IMR-90 (cell line): ENCODE data around the gene EPB41L1. TPM values are rescaled to one million over a fixed set of nuclear protein-coding genes. Genes with fewer than 3 reads are reported as not detected.

ENCODE experiments used
- ATAC-seq: fragments of 200-7000 bp; cut with Tn5 transposase; 2 replicates; pipeline ENCODE4 v1.9.1; 2020; ENCODE audit warnings: low read depth, mild to moderate bottlenecking, moderate library complexity
- BruUV-seq: library from RNA; stranded (reverse); fragments of 400-500 nt; replicated peaks from 2 replicates; lab custom pipeline; 2021; lab: Mats Ljungman, UMichigan
- CTCF ChIA-PET: fragments of 300-600 bp; formaldehyde crosslinking; extraction: SDS; loops from one replicate; lab custom pipeline; 2021; ENCODE audit warnings: antibody characterized with exemption; lab: Yijun Ruan, JAX
- POLR2A ChIA-PET: fragments of 300-600 bp; sonication (Branson Sonifier 250); formaldehyde crosslinking; loops from one replicate; lab custom pipeline; 2022; ENCODE audit warnings: antibody characterized with exemption; ENCODE audit not compliant: unreplicated experiment; lab: Charles Lee
- DNase-seq: peaks from one replicate; pipeline ENCODE4 v3.0.0; 2013
- H2AFZ ChIP-seq: replicated peaks from 2 replicates; pipeline ENCODE3; 2013; ENCODE audit warnings: low read length, mild to moderate bottlenecking; ENCODE audit not compliant: poor library complexity
- H2AK5ac ChIP-seq: 2 replicates; pipeline ENCODE4 v1.6.1; 2013; ENCODE audit warnings: low read depth, low read length, inconsistent platforms
- H2AK9ac ChIP-seq: replicated peaks from 2 replicates; pipeline ENCODE3; 2013; ENCODE audit warnings: mild to moderate bottlenecking, low read depth, low read length, moderate library complexity; ENCODE audit not compliant: poor library complexity
- H2BK120ac ChIP-seq: 2 replicates; pipeline ENCODE4 v1.6.1; 2013; ENCODE audit warnings: low read depth, low read length, inconsistent platforms
- H2BK15ac ChIP-seq: 3 replicates; pipeline ENCODE4 v1.6.1; 2013; ENCODE audit warnings: low read depth, low read length, inconsistent platforms
- H2BK20ac ChIP-seq: 2 replicates; pipeline ENCODE4 v1.6.1; 2013; ENCODE audit warnings: low read depth, mild to moderate bottlenecking, inconsistent platforms, low read length, moderate library complexity
- H2BK5ac ChIP-seq: 2 replicates; pipeline ENCODE4 v1.6.1; 2013; ENCODE audit warnings: mild to moderate bottlenecking, low read depth, low read length, inconsistent platforms; ENCODE audit not compliant: poor library complexity, severe bottlenecking
- H3K14ac ChIP-seq: replicated peaks from 2 replicates; pipeline ENCODE4 v1.6.1; 2013; ENCODE audit warnings: low read depth, low read length, inconsistent platforms
- H3K18ac ChIP-seq: 2 replicates; pipeline ENCODE4 v1.6.1; 2013; ENCODE audit warnings: low read depth, low read length, control low read depth
- H3K23ac ChIP-seq: 2 replicates; pipeline ENCODE4 v1.6.1; 2013; ENCODE audit warnings: low read depth, low read length, inconsistent platforms
- H3K27ac ChIP-seq: 2 replicates; pipeline ENCODE4 v1.5.1; 2013; ENCODE audit warnings: mild to moderate bottlenecking, control low read depth, low read length; ENCODE audit not compliant: insufficient read depth
- H3K27me3 ChIP-seq: 2 replicates; pipeline ENCODE4 v1.6.1; 2013; ENCODE audit warnings: low read length; ENCODE audit not compliant: control insufficient read depth, insufficient read depth
- H3K36me3 ChIP-seq: 2 replicates; pipeline ENCODE4 v1.6.1; 2013; ENCODE audit warnings: low read length, mixed read lengths; ENCODE audit not compliant: control insufficient read depth, insufficient read depth
- H3K4ac ChIP-seq: 2 replicates; pipeline ENCODE4 v1.6.1; 2013; ENCODE audit warnings: low read depth, low read length, inconsistent platforms
- H3K4me1 ChIP-seq: 2 replicates; pipeline ENCODE4 v1.6.1; 2013; ENCODE audit warnings: low read length, mixed read lengths; ENCODE audit not compliant: control insufficient read depth, insufficient read depth
- H3K4me2 ChIP-seq: 2 replicates; pipeline ENCODE4 v1.6.1; 2013; ENCODE audit warnings: low read depth, mild to moderate bottlenecking, control low read depth, low read length, moderate library complexity
- H3K4me3 ChIP-seq: 2 replicates; pipeline ENCODE4 v1.5.1; 2013; ENCODE audit warnings: low read depth, mild to moderate bottlenecking, control low read depth, low read length, moderate library complexity; ENCODE audit not compliant: insufficient read depth
- H3K56ac ChIP-seq: 2 replicates; pipeline ENCODE4 v1.6.1; 2013; ENCODE audit warnings: low read length, inconsistent platforms; ENCODE audit not compliant: insufficient read depth; ENCODE audit errors: extremely low read depth
- H3K79me1 ChIP-seq, 2 experiments: 2 replicates each; pipeline ENCODE4 v1.6.1; 2013; ENCODE audit warnings: low read length in 2 of 2, inconsistent platforms in 1 of 2, low read depth in 1 of 2
- H3K9ac ChIP-seq: 2 replicates; pipeline ENCODE4 v1.6.1; 2013; ENCODE audit warnings: low read depth, low read length, control low read depth
- H3K9me1 ChIP-seq: 2 replicates; pipeline ENCODE4 v1.6.1; 2013; ENCODE audit warnings: low read length, inconsistent platforms; ENCODE audit not compliant: insufficient read depth
- H3K9me3 ChIP-seq: 2 replicates; pipeline ENCODE4 v1.6.1; 2013; ENCODE audit warnings: low read length; ENCODE audit not compliant: control insufficient read depth, insufficient read depth
- H4K20me1 ChIP-seq: 2 replicates; pipeline ENCODE4 v1.6.1; 2013; ENCODE audit warnings: low read length, inconsistent platforms; ENCODE audit not compliant: insufficient read depth
- H4K5ac ChIP-seq: 2 replicates; pipeline ENCODE4 v1.6.1; 2013; ENCODE audit warnings: mild to moderate bottlenecking, low read depth, low read length, control low read depth
- H4K8ac ChIP-seq, 2 experiments: 2 replicates each; pipeline ENCODE4 v1.6.1; 2013; ENCODE audit warnings: low read depth in 2 of 2, low read length in 2 of 2, control low read depth in 1 of 2, inconsistent platforms in 1 of 2
- H4K91ac ChIP-seq: 2 replicates; pipeline ENCODE4 v1.6.1; 2013; ENCODE audit warnings: low read depth, low read length, inconsistent platforms; ENCODE audit not compliant: insufficient read depth
- BHLHE40 ChIP-seq: fragments of 150-350 bp; IDR thresholded peaks from 2 replicates; pipeline ENCODE4 v1.6.1; 2016; ENCODE audit warnings: mild to moderate bottlenecking, low read depth, low read length
- CEBPB ChIP-seq: IDR thresholded peaks from 2 replicates; pipeline ENCODE4 v1.6.1; 2012; ENCODE audit warnings: low read depth, low read length, improper control_type of control experiment
- CHD1 ChIP-seq: IDR thresholded peaks from 2 replicates; pipeline ENCODE4 v1.6.1; 2012; ENCODE audit warnings: low read depth, low read length, improper control_type of control experiment
- CTCF ChIP-seq: conservative IDR thresholded peaks from 2 replicates; pipeline ENCODE4 v1.5.1; 2012; ENCODE audit warnings: mild to moderate bottlenecking, low read depth, low read length, improper control_type of control experiment
- ELK1 ChIP-seq: fragments of 150-350 bp; IDR thresholded peaks from 2 replicates; pipeline ENCODE4 v1.6.1; 2016; ENCODE audit warnings: low read depth, mild to moderate bottlenecking, low read length, moderate library complexity, borderline replicate concordance
- FOS ChIP-seq: fragments of 150-350 bp; IDR thresholded peaks from 2 replicates; pipeline ENCODE4 v1.6.1; 2016; ENCODE audit warnings: low read depth, low read length
- MAFK ChIP-seq: IDR thresholded peaks from 2 replicates; pipeline ENCODE4 v1.6.1; 2012; ENCODE audit warnings: low read depth, low read length, improper control_type of control experiment
- MAZ ChIP-seq: IDR thresholded peaks from 2 replicates; pipeline ENCODE4 v1.6.1; 2012; ENCODE audit warnings: low read depth, mild to moderate bottlenecking, low read length, improper control_type of control experiment, moderate library complexity, borderline replicate concordance
- MXI1 ChIP-seq: IDR thresholded peaks from 2 replicates; pipeline ENCODE4 v1.6.1; 2012; ENCODE audit warnings: low read depth, mild to moderate bottlenecking, low read length, moderate library complexity, borderline replicate concordance
- NFE2L2 ChIP-seq: fragments of 150-350 bp; IDR thresholded peaks from 2 replicates; pipeline ENCODE4 v1.6.1; 2016; ENCODE audit warnings: low read depth, mild to moderate bottlenecking, low read length
- POLR2A ChIP-seq: IDR thresholded peaks from 2 replicates; pipeline ENCODE4 v1.6.1; 2012; ENCODE audit warnings: mild to moderate bottlenecking, low read depth, low read length
- RAD21 ChIP-seq: IDR thresholded peaks from 2 replicates; pipeline ENCODE4 v1.6.1; 2012; ENCODE audit warnings: low read length, improper control_type of control experiment
- RCOR1 ChIP-seq: IDR thresholded peaks from 2 replicates; pipeline ENCODE4 v1.6.1; 2012; ENCODE audit warnings: mild to moderate bottlenecking, low read length, improper control_type of control experiment; ENCODE audit not compliant: insufficient replicate concordance
- RFX5 ChIP-seq: IDR thresholded peaks from 2 replicates; pipeline ENCODE4 v1.8.0; 2012; ENCODE audit warnings: low read depth, mild to moderate bottlenecking, low read length, moderate library complexity
- SMC3 ChIP-seq: fragments of 150-350 bp; IDR thresholded peaks from 2 replicates; pipeline ENCODE4 v1.6.1; 2016; ENCODE audit warnings: low read depth, mild to moderate bottlenecking, antibody characterized with exemption, low read length, moderate library complexity
- USF2 ChIP-seq: fragments of 150-350 bp; IDR thresholded peaks from 2 replicates; pipeline ENCODE4 v1.6.1; 2017; ENCODE audit warnings: mild to moderate bottlenecking, antibody characterized with exemption, low read length, low read depth
- WGBS, 2 experiments: methylation state at CpG; one replicate each; pipeline versions ENCODE4 v1.1.5 to v1.1.7; 2013; ENCODE audit warnings: missing lambda C conversion rate in 2 of 2; ENCODE audit not compliant: insufficient read length in 1 of 2; ENCODE audit errors: extremely low coverage in 2 of 2; 5-methylcytosine and 5-hydroxymethylcytosine counted together
- dilution Hi-C: fragments of 300-500 bp; cut with HindIII; formaldehyde crosslinking; loops from one replicate; pipeline ENCODE4 v1.14.3; 2018; ENCODE audit warnings: low sequenced_read_pairs; ENCODE audit not compliant: unreplicated experiment
- in situ Hi-C: fragments of 300-500 bp; cut with MboI; formaldehyde crosslinking; loops from 3 replicates; pipeline ENCODE4 v1.14.3; 2019; ENCODE audit warnings: low sequenced_read_pairs, inconsistent platforms, mixed read lengths
- intact Hi-C: fragments of 100-400 bp; cut with micrococcal nuclease; formaldehyde crosslinking; loops from 2 replicates; pipeline ENCODE4 v1.10.0; 2022
- polyA plus RNA-seq, 3 experiments: library from polyadenylated mRNA; depleted of rRNA; stranded (reverse); fragments of >200 nt; gene quantifications; 2 replicates each; pipeline ENCODE4 v1.2.3, GENCODE V29; 2012; ENCODE audit warnings: low replicate concordance in 1 of 3
- total RNA-seq: library from RNA; depleted of rRNA; stranded (reverse); fragments of >200 nt; gene quantifications from 2 replicates; pipeline ENCODE4 v1.2.3, GENCODE V29; 2012

The EPB41L1 gene
- total and polyA plus RNA-seq, 2 of the 4 experiments (the other 2 are of a cell fraction) = 12.5 to 33.7 TPM

- H2AK5ac ChIP-seq = no peak overlapping the region
- H3K36me3 ChIP-seq = no peaks in the 10 kb centered on the region
- H2BK15ac ChIP-seq = no peak overlapping the region
- ATAC-seq (no peak), DNase-seq (no peak)
- peaks cover 13% of the 10 kb centered on the region for H3K27me3 ChIP-seq
- no peak overlapping the region for H2BK120ac ChIP-seq
- H4K5ac ChIP-seq = no peak overlapping the region
- no peaks in the 10 kb centered on the region for H3K79me1 ChIP-seq
- H3K9me3 ChIP-seq = no peaks in the 10 kb centered on the region
- H3K9ac ChIP-seq = no peak overlapping the region
- no peak overlapping the region for H3K18ac ChIP-seq
- no peak overlapping the region for H3K56ac ChIP-seq
- no peak overlapping the region for H3K14ac ChIP-seq
- no peak for TF ChIP-seq RFX5
- no peak for TF ChIP-seq USF2
- TF ChIP-seq BHLHE40 = no peak
- TF ChIP-seq MAZ = no peak
- TF ChIP-seq CHD1 = no peak
- no peak for TF ChIP-seq CEBPB
- TF ChIP-seq RAD21 = no peak
- TF ChIP-seq SMC3 = no peak
- no peak for TF ChIP-seq RCOR1
- no peak for TF ChIP-seq MAFK
- TF ChIP-seq MXI1 = no peak
- no peak for TF ChIP-seq FOS
- TF ChIP-seq ELK1 = no peak
- TF ChIP-seq NFE2L2 = no peak
- no peak for TF ChIP-seq POLR2A
- no peak for TF ChIP-seq CTCF
- H4K8ac ChIP-seq = no peak overlapping the region
- H3K4ac ChIP-seq = no peak overlapping the region
- ChIA-PET CTCF (no interaction called here), POLR2A (no interaction called here)
- 40% methylated on average over 1 of the region's 1 CpG; no CpG with 5 or more reads in 1 of the 2 experiments for WGBS, 2 experiments
- no peak overlapping the region for H3K23ac ChIP-seq
- no peaks in the 10 kb centered on the region for H3K4me1 ChIP-seq
- no TSS peak for BruUV-seq
- dilution Hi-C loops (no loop called here), intact Hi-C loops (no loop called here), in situ Hi-C loops (no loop called here)
- no peaks in the 10 kb centered on the region for H3K9me1 ChIP-seq
- H4K91ac ChIP-seq = no peak overlapping the region
- no peak overlapping the region for H2AFZ ChIP-seq
- H4K20me1 ChIP-seq = no peaks in the 10 kb centered on the region
- no peak overlapping the region for H3K4me2 ChIP-seq
- H2BK5ac ChIP-seq = no peak overlapping the region
- no peak overlapping the region for H3K4me3 ChIP-seq
- no peak overlapping the region for H3K27ac ChIP-seq
- no peak overlapping the region for H2BK20ac ChIP-seq
- no peak overlapping the region for H2AK9ac ChIP-seq
Measured at GRCh38 chr20:36105711-36106226, 48.8 kb upstream of the EPB41L1 start.
